Measurements from ENCODE around the gene RBSN. TPM values are rescaled to one million over a fixed set of nuclear protein-coding genes. Genes with fewer than 3 reads are reported as not detected.

RBSN gene
- total and polyA plus RNA-seq, 9 donors = 17.3 to 27.0 (median 22.4) TPM

DNA sequence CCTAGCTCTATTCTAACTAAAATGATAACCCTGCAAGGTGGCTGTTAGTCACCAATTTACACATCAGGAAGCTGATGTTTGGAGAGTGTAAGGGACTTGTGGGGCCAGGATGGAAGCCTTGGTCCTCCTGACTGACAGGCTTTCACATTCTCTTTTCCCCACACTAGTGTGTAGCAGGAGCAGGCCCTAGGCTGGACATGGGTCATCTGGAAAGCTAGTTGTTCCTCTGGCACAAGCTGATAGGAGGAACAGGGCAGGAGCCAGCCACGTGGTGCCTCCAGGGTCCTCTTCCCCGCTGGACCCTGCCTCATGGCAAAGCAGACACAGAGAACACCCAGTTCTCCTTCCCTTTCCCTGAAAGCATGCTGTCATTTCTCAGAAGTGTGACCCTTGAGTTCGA, 18.1 kb upstream of the RBSN start:
- H3K27me3 ChIP-seq (ENCODE audit: control insufficient read depth, insufficient read depth, low read length) = peaks cover 7% of the 10 kb centered on the region
- no peaks in the 10 kb centered on the region for H3K4me1 ChIP-seq (ENCODE audit: control insufficient read depth, insufficient read depth, low read length)
- no peaks in the 10 kb centered on the region for H3K36me3 ChIP-seq (ENCODE audit: control insufficient read depth, insufficient read depth, low read length)
- WGBS (ENCODE audit: insufficient coverage) = 60% methylated on average over 2 of the region's 3 CpGs
- no peak overlapping the region for H3K27ac ChIP-seq (ENCODE audit: low read length)
- H3K4me3 ChIP-seq (ENCODE audit: low read length) = no peak overlapping the region
- no peak for DNase-seq
- H3K9me3 ChIP-seq (replicated peaks; ENCODE audit: control insufficient read depth, low read depth, low read length) = no peaks in the 10 kb centered on the region

DNA sequence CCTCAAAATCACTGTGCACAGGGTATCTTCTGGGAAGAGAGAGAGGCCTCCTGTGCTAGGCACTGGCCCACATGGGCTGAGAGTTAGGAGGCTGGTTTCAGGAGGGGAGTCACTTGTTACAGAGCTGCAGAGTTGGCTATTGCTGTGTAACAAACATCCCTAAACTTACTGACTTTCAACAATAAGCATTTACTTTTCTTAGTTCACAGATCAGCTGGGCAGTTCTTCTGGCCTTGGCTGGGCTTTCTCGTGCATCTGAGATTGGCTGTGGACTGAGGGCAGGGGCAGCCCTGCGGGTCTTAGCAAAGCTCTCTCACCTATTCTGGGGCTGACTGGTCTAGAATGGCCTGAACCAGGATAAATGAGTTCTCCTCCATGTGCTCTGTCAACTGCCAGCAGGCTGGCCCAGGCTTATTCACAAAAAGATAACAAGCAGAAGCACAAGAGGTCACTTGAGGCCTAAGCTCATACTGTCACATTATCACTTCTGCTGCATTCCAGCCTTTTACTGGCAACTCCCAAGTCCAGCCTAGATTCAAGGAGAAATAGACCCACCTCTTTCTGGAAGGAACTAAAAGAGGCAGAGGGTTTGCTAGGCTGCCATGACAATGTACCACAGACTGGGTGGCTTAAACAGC, 17.2 kb upstream of the RBSN start:
- Histone ChIP-seq H3K27ac (ENCODE audit: low read length) (no peak overlapping the region), H3K9me3 (replicated peaks; ENCODE audit: control insufficient read depth, low read depth, low read length) (no peaks in the 10 kb centered on the region), H3K36me3 (ENCODE audit: control insufficient read depth, insufficient read depth, low read length) (no peaks in the 10 kb centered on the region), H3K4me3 (ENCODE audit: low read length) (no peak overlapping the region), H3K27me3 (ENCODE audit: control insufficient read depth, insufficient read depth, low read length) (peaks cover 7% of the 10 kb centered on the region), H3K4me1 (ENCODE audit: control insufficient read depth, insufficient read depth, low read length) (no peaks in the 10 kb centered on the region)
- DNase-seq = no peak
- WGBS (ENCODE audit: insufficient coverage) = 41% methylated on average over 2 of the region's 2 CpGs

DNA sequence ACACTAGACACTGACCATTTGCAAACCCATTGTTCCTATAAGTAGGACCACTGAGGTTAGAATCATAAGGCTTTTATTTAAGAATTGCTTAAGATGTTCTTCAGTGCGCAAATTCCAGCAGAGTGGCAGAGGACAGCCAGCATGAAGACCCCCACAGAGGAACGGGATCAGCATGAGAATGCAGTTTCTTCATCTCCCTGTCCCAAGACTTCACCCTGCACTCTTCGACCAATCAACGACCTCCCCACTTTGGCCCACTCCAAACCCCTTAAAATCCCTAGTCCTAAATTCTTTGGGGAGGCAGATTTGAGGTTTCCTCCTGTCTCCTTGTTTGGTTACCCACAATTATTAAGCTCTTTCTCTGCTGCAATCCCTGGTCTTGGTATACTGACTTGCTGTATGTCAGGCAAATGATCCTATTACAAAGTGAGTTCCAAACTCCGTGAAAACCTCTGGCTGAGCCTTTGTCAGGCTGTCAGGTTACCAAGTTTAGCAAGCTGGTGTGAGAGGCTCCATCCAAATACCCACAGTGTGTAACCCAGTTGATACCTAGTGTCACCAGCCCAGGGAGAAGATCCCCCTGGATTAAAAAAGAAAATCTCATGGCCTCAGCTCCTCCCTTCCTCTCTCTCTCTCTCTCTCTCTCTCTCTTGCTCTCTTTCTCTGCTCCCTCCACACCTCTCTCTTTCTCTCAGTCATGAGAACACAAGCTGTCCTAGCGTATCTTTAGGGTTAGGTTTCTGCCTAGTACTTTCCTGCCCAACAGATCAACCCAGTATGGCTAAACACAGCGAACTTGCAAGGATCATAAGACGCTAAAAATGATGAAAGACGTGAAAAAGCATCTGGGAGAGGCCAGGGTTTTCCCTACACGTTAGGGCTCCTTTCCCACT, 15.8 kb upstream of the RBSN start:
- 48% methylated on average over 2 of the region's 10 CpGs for WGBS (ENCODE audit: insufficient coverage)

DNA sequence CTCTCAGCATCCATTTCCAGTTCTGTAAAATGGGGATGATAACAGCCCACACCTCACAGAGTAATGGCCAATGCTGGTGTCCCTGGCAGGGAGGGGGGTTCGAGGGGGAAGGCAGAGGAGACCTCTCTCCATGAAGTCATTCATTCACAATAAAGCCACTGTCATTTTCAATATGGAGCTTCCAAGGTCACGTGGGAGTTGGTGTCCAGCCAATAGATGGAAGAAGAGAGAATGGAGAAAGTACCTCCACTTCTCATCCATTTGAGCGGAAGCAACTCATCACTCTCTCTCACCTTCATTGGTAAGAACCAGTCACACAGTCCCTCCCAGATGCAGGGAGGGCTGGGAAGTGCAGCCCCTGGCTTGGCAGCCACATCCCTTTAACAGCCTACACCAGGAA, 14.9 kb upstream of the RBSN start:
- peaks cover 2% of the 10 kb centered on the region for H3K27me3 ChIP-seq (ENCODE audit: control insufficient read depth, insufficient read depth, low read length)
- H3K4me1 ChIP-seq (ENCODE audit: control insufficient read depth, insufficient read depth, low read length) = no peaks in the 10 kb centered on the region
- WGBS (ENCODE audit: insufficient coverage) = no CpG with 5 or more reads among the region's 3 CpGs
- H3K9me3 ChIP-seq (replicated peaks; ENCODE audit: control insufficient read depth, low read depth, low read length) = no peaks in the 10 kb centered on the region
- H3K27ac ChIP-seq (ENCODE audit: low read length) = no peak overlapping the region
- no peak overlapping the region for H3K4me3 ChIP-seq (ENCODE audit: low read length)
- DNase-seq = no peak
- H3K36me3 ChIP-seq (ENCODE audit: control insufficient read depth, insufficient read depth, low read length) = no peaks in the 10 kb centered on the region

More for the DNA sequence above, 15.8 kb upstream of the RBSN start:
- Histone ChIP-seq H3K27me3 (ENCODE audit: control insufficient read depth, insufficient read depth, low read length) (peaks cover 7% of the 10 kb centered on the region), H3K36me3 (ENCODE audit: control insufficient read depth, insufficient read depth, low read length) (no peaks in the 10 kb centered on the region), H3K4me3 (ENCODE audit: low read length) (no peak overlapping the region), H3K27ac (ENCODE audit: low read length) (no peak overlapping the region), H3K9me3 (replicated peaks; ENCODE audit: control insufficient read depth, low read depth, low read length) (no peaks in the 10 kb centered on the region), H3K4me1 (ENCODE audit: control insufficient read depth, insufficient read depth, low read length) (no peaks in the 10 kb centered on the region)
- no peak for DNase-seq

DNA sequence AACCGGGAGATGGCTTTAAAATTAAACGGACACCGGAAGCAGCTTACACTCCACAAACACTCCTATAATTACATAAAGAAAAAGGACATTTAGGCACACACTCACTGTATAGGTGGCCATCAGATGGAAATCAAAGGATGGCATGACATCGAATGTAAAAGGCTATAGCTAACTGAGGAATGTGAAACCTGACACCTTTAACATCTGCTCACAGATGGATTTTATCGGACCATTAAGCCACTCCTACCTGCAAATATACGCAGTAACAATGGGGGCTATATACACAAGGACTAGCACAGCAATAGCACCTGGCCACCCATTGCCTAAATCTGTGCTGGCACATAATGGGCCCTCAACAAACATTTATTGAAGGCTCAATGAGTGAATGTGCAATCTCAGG, 14.5 kb upstream of the RBSN start:
- H3K27ac ChIP-seq (ENCODE audit: low read length) = no peak overlapping the region
- peaks cover under 1% of the 10 kb centered on the region for H3K27me3 ChIP-seq (ENCODE audit: control insufficient read depth, insufficient read depth, low read length)
- H3K4me1 ChIP-seq (ENCODE audit: control insufficient read depth, insufficient read depth, low read length) = no peaks in the 10 kb centered on the region
- H3K4me3 ChIP-seq (ENCODE audit: low read length) = no peak overlapping the region
- H3K36me3 ChIP-seq (ENCODE audit: control insufficient read depth, insufficient read depth, low read length) = no peaks in the 10 kb centered on the region
- DNase-seq = no peak
- 13% methylated on average over 3 of the region's 6 CpGs for WGBS (ENCODE audit: insufficient coverage)
- no peaks in the 10 kb centered on the region for H3K9me3 ChIP-seq (replicated peaks; ENCODE audit: control insufficient read depth, low read depth, low read length)

DNA sequence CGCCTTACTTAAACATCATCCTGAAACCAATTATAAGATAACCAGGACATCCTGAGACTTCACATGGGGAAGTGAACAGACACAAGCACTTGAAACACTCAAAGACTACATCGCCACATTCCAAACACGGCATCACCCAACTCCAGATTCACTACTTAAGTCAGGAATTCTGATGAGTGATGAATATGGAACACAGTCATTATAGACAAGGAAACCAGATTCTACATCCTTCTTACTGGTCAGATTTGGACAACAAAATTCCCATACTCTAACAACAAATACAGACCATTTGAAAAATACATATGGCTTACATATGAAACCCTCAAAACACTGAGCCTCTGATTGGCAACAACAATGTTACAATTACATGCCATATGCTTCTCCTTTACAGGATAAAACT, 13.1 kb upstream of the RBSN start:
- Histone ChIP-seq H3K36me3 (ENCODE audit: control insufficient read depth, insufficient read depth, low read length) (no peaks in the 10 kb centered on the region), H3K4me1 (ENCODE audit: control insufficient read depth, insufficient read depth, low read length) (peaks cover 5% of the 10 kb centered on the region), H3K9me3 (replicated peaks; ENCODE audit: control insufficient read depth, low read depth, low read length) (no peaks in the 10 kb centered on the region), H3K27me3 (ENCODE audit: control insufficient read depth, insufficient read depth, low read length) (peaks cover 4% of the 10 kb centered on the region), H3K4me3 (ENCODE audit: low read length) (no peak overlapping the region), H3K27ac (ENCODE audit: low read length) (no peak overlapping the region)
- WGBS (ENCODE audit: insufficient coverage) = 57% methylated on average over 2 of the region's 3 CpGs
- no peak for DNase-seq

DNA sequence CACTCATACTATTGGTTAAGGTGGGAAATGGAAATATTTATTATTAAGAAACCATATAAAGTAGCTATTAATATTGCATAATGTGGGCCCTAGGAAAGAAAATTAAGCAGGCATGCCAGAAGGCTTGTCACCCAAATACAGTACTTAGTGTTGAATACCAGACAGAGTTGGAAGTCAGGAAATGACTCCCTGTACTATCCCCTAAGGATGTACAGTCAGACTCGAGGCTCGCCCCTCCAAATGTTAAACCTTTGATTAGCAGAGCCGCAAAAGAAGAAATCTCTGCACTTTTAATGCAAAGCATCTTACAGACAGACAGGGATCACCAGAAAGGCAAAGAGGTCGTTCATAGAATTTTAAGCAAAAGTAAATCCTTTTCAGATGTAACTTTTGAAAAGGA, 11.3 kb upstream of the RBSN start:
- Histone ChIP-seq H3K4me1 (ENCODE audit: control insufficient read depth, insufficient read depth, low read length) (peaks cover 5% of the 10 kb centered on the region), H3K9me3 (replicated peaks; ENCODE audit: control insufficient read depth, low read depth, low read length) (no peaks in the 10 kb centered on the region), H3K36me3 (ENCODE audit: control insufficient read depth, insufficient read depth, low read length) (no peaks in the 10 kb centered on the region), H3K27me3 (ENCODE audit: control insufficient read depth, insufficient read depth, low read length) (peaks cover 4% of the 10 kb centered on the region), H3K4me3 (ENCODE audit: low read length) (no peak overlapping the region), H3K27ac (ENCODE audit: low read length) (no peak overlapping the region)
- 80% methylated on average over 1 of the region's 4 CpGs for WGBS (ENCODE audit: insufficient coverage)
- no peak for DNase-seq

DNA sequence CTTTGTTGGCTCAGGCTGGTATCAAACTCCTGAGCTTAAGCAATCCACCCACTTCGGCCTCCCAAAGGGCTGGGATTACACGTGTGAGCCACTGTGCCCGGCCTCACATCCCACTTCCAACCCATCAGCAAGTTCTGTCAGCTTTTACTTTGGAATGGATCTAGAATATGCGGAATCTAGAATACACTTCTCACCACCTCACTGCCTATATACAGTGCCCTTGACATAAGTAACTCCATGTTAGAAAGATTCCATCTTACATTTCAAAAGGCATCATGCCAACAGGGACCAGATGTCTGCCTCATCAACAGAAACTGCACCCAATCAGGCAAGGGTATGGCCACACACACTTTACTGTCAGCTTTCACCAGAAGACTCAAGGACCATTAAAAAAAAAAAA, 9.9 kb upstream of the RBSN start:
- Histone ChIP-seq H3K4me1 (ENCODE audit: control insufficient read depth, insufficient read depth, low read length) (peaks cover 5% of the 10 kb centered on the region), H3K27ac (ENCODE audit: low read length) (no peak overlapping the region), H3K27me3 (ENCODE audit: control insufficient read depth, insufficient read depth, low read length) (peaks cover 4% of the 10 kb centered on the region), H3K4me3 (ENCODE audit: low read length) (no peak overlapping the region), H3K9me3 (replicated peaks; ENCODE audit: control insufficient read depth, low read depth, low read length) (no peaks in the 10 kb centered on the region), H3K36me3 (ENCODE audit: control insufficient read depth, insufficient read depth, low read length) (no peaks in the 10 kb centered on the region)
- no peak for DNase-seq
- 60% methylated on average over 2 of the region's 4 CpGs for WGBS (ENCODE audit: insufficient coverage)

DNA sequence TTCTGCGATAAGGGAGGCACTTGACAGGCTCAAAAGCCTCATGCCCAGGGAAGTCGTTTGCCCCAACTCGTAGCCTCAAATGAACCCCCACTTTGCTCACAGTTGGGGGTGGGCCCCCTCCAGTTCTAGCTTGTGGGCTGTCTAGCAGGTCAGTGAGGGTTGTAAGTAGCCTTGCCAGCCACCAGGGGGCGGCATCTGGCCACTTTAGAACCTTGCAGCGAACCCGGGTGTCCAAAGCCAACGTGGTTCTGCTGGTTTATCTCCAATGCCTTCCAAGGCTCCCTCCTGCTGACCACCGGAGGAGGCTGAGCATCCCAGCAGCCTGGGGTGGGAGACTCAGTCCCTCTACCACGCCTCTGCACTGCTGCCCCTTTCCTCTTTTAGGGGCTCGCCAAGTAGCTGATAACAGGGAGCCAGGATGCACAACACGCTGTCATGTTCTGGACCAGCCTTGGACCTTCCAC, 9.2 kb upstream of the RBSN start:
- Histone ChIP-seq H3K4me1 (ENCODE audit: control insufficient read depth, insufficient read depth, low read length) (peaks cover 5% of the 10 kb centered on the region), H3K9me3 (replicated peaks; ENCODE audit: control insufficient read depth, low read depth, low read length) (no peaks in the 10 kb centered on the region), H3K36me3 (ENCODE audit: control insufficient read depth, insufficient read depth, low read length) (no peaks in the 10 kb centered on the region), H3K27me3 (ENCODE audit: control insufficient read depth, insufficient read depth, low read length) (peaks cover 4% of the 10 kb centered on the region), H3K4me3 (ENCODE audit: low read length) (no peak overlapping the region), H3K27ac (ENCODE audit: low read length) (no peak overlapping the region)
- WGBS (ENCODE audit: insufficient coverage) = 20% methylated on average over 10 of the region's 11 CpGs
- DNase-seq = peak; percentile 70

DNA sequence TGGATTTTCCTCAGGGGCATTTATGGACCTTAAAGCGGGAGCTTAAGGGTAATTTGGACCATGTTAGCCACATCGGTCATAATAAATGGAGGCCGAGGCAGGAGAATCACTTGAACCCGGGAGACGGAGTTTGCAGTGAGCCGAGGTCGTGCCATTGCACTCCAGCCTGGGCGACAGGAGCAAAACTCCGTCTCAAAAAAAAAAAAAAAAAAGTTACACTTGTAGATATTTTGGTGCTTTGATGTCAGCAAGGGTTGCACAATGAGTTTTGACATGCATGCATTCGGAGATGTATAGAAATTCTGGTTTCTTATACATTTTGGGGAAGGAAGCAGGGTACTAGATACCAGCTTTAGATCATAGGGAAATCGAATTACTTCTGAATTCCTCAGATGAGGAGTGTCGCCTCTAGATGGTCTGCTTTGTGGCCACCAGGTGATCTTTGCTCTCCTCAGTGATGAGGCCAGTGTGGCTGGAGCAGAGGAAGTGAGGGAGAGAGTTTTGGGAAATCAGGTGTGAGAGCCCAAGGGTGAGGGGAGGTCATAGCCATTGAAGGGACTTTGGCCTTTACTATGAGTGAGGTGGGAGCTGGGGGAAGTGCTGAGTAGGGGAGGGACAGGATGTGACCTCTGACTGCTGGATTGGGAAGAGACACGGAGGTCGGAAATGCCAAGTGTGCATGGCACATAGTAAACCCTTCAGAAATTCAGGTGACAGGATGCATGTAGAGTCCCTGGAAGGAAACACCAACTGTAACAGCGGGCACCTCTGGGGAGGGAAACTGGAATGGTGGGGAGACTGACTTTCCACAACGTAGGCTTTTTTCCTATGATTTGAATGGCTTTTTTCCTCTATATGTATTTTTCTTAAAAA, 8.4 kb upstream of the RBSN start:
- no peak overlapping the region for H3K27ac ChIP-seq (ENCODE audit: low read length)
- peaks cover 4% of the 10 kb centered on the region for H3K27me3 ChIP-seq (ENCODE audit: control insufficient read depth, insufficient read depth, low read length)
- H3K9me3 ChIP-seq (replicated peaks; ENCODE audit: control insufficient read depth, low read depth, low read length) = no peaks in the 10 kb centered on the region
- H3K4me1 ChIP-seq (ENCODE audit: control insufficient read depth, insufficient read depth, low read length) = peaks cover 13% of the 10 kb centered on the region
- DNase-seq = no peak
- 74% methylated on average over 14 of the region's 16 CpGs for WGBS (ENCODE audit: insufficient coverage)
- H3K4me3 ChIP-seq (ENCODE audit: low read length) = no peak overlapping the region
- no peaks in the 10 kb centered on the region for H3K36me3 ChIP-seq (ENCODE audit: control insufficient read depth, insufficient read depth, low read length)
